Hindlimb muscle (tissue), 1 donor: ENCODE results near the gene MSX2. TPM values are rescaled to one million over a fixed set of nuclear protein-coding genes. Genes with fewer than 3 reads are reported as not detected.

Source experiments
- DNase-seq: peaks from one replicate; pipeline ENCODE4 v3.0.0-alpha.2; 2013
- polyA plus RNA-seq: library from polyadenylated mRNA; unstranded; fragments of 120-200 nt; gene quantifications from one replicate; pipeline ENCODE4 v1.2.1, GENCODE V29; 2013; ENCODE audit not compliant: insufficient read length

MSX2 gene
- 0.44 TPM for polyA plus RNA-seq

DNA sequence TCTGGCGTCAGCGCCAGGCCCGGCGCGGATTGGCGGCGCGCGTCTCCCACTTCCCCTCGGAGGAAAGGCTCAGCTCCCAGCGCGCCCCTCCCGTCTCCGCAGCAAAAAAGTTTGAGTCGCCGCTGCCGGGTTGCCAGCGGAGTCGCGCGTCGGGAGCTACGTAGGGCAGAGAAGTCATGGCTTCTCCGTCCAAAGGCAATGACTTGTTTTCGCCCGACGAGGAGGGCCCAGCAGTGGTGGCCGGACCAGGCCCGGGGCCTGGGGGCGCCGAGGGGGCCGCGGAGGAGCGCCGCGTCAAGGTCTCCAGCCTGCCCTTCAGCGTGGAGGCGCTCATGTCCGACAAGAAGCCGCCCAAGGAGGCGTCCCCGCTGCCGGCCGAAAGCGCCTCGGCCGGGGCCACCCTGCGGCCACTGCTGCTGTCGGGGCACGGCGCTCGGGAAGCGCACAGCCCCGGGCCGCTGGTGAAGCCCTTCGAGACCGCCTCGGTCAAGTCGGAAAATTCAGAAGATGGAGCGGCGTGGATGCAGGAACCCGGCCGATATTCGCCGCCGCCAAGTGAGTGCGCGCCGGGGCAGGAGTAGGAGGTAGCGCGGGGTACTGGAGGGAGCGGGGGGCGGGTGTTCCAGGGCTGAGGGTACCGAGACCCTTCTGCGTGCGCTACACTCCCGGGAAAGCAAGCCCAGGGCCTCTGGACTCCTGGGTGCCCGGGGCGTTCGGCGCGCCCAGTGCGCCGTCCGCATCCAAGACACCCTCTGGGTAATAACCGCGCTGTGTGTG is at the start of gene MSX2:
MSX2 (plus strand) TSS at position 99 of the 777 bp plus-strand sequence; CDS start at position 177, 78 bp downstream.
- peak; percentile 89 for DNase-seq

DNA sequence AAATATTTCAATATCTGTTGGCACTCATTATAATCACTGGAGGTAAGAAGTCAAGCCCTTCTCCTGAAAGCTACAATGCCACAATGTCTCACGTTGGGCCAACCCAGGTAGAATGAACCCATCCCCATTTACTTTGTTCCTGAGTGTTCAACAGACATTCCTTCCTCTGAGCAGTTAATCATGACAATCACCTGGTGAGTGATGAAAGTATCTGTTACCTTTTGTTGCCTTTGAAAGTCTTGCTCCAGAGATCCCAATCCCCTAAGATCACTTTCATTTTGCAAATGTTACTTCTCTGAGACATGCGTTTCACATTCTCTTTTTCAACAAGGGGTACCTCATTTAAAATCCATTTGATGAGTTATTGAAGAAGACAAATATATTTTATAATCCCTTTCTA is 49.3 kb upstream of the MSX2 start:
- DNase-seq: no peak

- DNase-seq: no peak
Observed at GRCh38 chr5:174675916-174676315, 48.5 kb upstream of the MSX2 start.

DNA sequence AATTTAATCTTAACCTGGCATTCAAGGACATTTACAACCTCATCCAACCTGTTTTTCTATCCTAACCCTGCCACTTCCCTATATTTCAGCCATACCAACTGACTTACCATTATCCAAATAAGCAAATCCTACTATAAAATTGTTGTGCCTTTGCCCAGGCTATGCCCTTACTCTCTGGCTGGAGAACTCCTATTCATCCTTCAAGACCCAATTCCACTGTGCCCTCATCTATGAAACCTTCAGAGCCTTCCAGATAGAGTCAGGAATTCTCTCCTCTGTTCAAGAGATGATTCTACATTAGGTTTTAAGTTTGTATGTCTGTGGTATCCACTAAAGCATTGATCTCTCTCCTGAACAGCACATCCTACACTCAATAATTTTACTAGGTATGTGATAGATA is 46.3 kb upstream of the MSX2 start:
- DNase-seq: no peak

DNA sequence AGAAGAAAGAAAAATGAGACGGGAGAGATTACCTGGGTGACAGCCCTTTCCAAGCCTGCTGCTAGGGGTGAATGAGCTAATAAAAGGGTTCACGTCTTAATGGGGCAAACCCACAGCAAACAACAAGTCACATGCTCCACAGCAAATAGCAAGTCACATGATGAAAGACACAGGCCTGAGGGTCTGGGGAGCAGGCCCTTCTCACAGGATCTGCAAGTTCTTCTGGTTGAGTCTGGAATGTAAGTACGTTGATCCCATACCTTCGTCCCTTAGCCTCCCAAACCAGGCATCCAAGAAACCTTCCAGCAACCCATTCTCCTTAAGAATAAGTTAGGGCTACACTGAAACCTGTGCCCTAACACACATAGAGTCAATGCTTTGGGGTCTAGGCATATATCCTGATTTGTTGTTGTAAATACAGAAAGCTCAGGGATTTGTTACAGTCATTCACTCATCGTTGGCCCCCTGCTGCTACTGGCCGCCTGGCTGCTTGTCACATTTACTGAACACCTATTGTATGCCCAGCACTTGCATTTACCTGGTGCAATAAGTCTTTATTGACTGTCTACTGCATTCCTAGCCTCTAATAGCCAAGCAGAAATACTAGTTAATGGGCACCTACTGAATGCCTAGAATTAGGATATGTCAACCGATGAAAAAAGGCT is 43.3 kb upstream of the MSX2 start:
- DNase-seq: no peak

DNA sequence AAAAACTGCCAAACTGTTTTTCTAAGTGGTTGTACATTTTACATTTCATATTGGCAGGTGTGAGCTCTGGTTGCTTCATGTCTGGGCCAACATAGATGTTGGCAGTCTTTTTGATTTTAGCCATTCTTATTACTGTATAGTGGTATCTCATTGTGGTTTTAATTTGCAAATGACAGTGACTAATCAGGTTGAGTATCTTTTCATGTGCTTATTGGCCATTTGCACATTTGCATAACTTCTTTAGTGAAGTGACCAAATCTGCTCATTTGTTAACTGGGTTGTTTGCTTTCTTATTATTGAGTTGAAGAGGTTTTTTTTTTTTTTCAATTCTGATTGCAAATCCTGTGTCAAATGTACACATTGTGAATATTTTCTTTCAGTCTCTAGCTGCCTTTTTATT is 36.9 kb upstream of the MSX2 start:
- DNase-seq: no peak

DNA sequence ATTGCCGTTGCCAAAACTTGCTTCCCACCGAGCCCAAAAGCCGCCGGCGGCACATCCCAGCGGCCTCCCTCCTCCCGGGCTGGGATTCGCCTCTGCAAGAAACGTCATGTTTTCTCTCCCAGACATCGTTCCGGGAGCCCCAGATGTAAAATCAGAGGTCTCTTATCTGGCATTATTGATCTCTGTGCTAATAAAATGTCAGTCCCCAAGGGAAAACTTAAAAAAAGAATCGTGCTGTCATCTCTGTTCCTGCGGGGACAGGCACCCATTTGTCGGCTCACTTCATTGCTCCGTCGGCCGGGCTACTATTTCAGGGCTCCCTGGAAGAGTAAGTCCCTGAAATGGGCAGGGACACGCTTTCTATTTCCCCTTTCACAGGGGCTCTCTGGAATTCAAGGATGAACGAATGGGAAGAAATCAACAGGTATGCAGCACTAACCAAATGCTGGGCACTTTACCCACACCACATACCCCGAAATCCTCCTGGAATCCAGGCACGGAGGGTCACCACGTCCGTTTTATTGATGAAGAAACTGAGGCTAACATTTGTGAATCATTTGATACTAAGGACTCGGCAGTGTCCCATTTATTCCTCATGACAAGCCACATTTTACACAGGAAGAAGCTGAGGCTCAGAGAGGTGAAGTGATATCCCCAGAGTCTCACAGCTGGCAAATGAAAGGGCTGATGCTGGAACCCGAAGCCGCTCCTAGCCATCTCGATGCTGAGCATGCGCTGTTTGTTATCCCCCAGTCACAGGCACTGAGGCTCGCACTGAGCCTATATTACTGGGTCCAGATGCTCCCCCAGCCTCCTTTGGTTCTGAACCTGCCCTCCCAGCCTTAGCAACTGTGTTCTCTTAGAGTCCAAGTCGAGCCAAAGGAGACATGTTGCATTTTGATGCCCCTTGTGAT is 35.7 kb upstream of the MSX2 start:
- DNase-seq: no peak

DNA sequence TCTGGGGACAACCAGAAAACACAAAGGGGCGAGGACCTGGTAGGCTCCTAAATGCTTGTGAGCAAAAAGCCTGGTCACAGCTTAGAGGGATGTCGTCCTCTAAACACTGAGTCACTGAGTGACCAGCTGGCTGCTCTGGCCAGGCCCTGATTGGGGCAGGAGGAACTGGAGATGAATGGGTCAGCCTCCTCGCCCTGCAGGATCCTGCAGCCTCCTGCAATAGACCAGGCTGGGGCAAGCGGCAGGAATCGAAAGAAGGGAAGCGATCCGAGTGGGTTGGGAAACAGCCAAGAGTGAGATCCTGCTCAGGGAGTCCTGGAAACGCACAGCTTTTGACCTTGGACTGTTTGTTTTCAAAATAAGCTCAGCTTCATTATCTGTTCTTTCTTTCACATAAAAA is 34.1 kb upstream of the MSX2 start:
- DNase-seq: no peak

DNA sequence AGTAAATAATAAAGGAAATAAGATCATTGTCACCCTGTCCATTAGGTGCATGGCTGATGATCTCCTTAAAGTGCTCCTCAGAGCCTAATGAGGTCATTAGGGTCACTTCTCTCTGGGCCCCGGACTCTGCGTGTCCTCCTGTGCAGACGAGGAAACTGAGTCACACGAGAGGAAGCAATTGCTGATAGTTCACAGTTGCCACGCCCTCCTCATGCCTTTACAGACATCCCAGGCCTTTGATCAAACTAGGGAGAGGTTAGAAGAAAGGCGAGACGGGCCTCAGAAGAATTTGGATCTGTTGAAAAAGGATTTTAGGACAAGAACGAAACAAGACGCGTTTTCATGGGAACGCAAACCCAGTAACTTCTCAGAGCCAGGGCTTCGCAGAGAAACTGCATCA is 32.0 kb upstream of the MSX2 start:
- no peak for DNase-seq

- DNase-seq: no peak
Observed at GRCh38 chr5:174692982-174693422, 31.4 kb upstream of the MSX2 start.

DNA sequence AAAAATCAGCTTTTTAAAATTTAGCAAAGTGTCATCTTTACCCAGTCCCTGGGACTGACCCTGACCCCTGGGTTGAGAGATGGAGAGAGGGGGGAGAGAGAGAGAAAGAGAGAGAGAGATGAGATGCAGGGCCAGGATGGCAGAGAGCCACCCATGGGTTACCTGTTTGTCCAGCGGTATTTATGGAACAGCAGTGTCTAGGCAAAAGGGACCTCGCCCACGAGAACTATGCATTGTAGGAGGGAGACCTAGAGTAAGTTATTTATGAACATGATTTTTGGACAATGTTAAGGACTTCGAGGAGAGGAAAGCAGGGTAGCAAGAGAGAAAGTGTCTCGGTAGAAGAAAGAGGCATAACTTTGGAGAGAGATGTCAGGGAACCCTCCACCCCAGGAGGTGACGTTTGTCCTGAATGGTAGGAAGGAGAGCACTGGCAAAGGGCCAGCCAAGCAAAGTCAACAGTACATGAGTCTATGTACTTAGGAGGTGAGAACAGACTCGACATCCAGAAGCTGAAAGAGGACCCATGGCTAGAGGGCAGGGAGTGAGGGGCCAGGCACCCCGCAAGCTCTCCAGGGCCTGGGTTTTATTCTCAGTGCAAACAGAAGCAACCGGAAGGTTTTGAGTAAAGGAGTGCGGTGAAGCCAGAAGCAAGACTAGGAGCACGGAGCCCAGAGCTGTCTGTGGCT is 30.5 kb upstream of the MSX2 start:
- no peak for DNase-seq

DNA sequence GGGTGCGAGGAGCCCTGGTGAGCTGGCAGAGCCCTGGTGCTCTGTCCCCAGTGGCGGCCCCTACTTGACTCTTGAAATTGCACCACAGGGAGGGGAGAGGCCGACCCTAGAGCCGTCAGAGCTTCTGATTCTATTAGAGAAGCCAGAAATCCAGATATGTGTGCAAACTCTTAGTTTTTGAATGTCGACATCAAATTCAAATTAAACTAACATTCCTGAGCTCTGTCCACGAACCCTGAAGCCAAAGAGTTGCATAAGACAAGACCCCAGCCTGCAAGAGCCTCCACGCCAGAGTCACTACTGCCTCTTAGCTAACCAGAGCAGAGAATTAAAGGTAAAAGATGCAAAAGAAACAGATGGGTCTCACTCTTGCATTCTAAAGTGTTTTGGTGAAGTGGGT is 29.8 kb upstream of the MSX2 start:
- DNase-seq: no peak

GRCh38 chr5:174698156-174698555 is 26.2 kb upstream of the MSX2 start:
- no peak for DNase-seq

DNA sequence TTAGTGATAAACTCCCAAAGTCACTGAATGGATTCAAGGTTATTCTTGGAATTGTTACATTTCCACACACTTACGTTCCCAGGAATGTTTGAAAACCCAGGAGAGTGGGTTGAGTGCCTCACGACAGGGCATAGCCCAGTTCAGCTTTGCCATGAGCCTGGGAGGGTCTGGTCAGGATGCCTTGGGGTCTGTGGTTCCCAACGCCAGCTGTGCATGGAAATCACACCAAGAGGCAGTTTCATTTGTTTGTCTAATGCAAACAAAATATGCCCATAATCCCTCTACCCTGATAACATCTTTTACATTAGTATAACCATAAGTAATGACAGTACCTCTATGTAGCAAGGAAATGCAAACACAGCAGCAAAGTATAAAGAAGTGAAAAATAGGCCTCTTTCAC is 25.3 kb upstream of the MSX2 start:
- no peak for DNase-seq

DNA sequence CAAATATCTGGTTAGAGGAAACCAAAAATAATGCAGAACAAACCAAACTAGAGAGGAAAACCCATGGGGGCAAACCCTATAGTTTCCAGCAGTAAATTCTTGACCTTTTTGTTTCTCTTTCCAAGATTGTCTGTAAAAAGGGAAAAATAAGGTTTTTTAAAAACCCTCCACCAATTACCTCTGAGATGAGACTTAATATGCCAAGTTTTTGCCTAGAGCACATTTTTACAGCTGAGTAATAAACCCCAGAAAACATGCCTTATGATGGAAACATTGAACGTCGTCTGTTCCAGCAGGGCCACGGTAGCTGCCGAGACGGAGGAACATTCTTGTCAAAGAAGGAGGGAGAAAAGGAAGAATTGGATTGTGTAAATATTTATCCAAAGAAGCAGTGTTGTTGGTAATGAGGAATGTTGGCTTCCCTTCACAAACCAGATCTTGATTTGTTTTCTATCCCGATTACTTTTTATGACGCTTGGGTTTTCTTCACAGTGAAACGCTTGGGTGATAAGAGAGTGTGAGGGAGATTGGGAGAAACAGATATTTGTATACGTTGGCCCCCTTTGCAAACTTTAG is 17.3 kb upstream of the MSX2 start:
- DNase-seq: no peak

- DNase-seq: no peak
Observed at GRCh38 chr5:174707671-174708070, 16.7 kb upstream of the MSX2 start.

- DNase-seq: no peak
Observed at GRCh38 chr5:174708476-174709207, 15.7 kb upstream of the MSX2 start.

GRCh38 chr5:174714751-174715150 is 9.6 kb upstream of the MSX2 start:
- no peak for DNase-seq

DNA sequence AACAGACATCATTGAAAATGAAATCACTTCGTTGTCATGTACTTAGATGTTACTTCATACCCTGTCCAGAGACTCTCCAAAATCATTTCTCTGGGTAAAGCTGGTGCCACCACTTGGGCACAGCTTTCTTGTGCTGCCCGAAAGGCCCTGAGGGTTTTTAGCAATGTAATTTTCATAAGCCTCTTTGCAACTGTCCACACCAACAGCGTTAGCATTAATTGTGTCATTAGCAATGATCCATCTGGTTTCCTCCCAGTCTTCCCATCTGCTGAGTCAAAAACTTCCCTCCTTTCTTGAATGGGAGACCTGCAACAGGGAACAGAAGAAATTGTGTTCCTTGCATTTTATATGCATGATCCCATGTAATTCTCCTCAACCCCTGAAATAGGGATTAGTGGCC is 8.6 kb upstream of the MSX2 start:
- DNase-seq: no peak

DNA sequence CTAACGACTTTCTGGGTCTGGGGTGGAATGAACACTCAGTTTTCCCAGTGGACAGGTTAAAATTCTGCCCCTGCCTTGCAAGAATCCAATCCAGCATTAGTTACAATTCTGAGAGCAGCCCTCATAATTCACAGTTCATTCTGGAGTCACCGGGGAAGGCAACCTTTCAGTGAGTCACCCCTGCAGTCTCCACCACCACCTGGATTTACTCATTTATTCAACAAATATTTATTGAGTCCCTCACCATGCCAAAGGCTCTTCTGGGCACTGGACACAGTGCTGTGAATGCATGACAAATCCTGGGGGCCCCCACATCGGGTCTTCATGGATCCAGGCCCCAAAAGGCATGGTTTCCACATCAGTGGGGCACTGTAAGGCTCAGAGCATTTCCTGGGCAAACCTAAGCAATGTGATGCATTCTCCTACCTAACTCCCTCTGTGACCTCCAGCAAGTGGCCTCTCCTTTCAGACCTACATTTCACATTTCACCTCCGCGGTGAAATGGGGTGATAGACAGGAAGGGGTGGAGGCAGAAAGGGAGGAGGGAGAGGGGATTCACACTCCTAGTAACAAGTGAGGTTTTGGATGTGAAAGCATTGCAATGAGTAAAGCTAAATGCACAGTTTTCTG is 6.4 kb upstream of the MSX2 start:
- DNase-seq: no peak
